Mesangial cell (primary cell): ENCODE measurements around the gene KLRC2. TPM values are rescaled to one million over a fixed set of nuclear protein-coding genes. Genes with fewer than 3 reads are reported as not detected.

ENCODE experiments used
- total RNA-seq: library from RNA; depleted of rRNA; stranded (reverse); fragments of >200 nt; gene quantifications from 2 replicates; pipeline ENCODE4 v1.2.3, GENCODE V29; 2015

KLRC2 gene
- total RNA-seq = not detected in 2 replicates

GRCh38 chr12:10435816-10436215 is at the start of gene KLRC2:
TSS of gene KLRC2 (minus strand) at chr12:10436010. CDS start at chr12:10435986, 24 bp downstream.

DNA sequence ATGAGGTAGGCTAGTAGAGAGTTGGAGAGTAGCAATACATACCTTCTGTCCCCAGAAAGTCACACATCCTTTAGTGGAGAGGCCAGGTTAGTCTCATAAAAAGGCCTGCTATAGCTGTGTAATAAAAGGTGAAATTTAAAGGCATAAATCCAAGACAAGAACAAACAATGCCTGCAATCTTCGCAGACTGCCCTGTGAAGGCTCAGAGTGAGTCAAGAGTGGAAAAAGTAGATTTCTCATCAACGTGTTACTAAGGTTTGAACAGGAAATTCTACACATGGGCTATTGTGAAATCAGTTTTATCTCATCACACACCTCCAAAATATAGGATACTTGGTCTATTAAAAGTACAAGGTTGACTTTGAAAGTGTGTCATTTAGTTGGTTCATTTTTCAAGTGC is 17.3 kb upstream of the KLRC2 start, which contains the start of gene KLRC1:
Gene KLRC1 (minus strand): TSS at position 222 of the 400 bp plus-strand sequence. CDS start 2,221 bp downstream, outside the sequence.

DNA sequence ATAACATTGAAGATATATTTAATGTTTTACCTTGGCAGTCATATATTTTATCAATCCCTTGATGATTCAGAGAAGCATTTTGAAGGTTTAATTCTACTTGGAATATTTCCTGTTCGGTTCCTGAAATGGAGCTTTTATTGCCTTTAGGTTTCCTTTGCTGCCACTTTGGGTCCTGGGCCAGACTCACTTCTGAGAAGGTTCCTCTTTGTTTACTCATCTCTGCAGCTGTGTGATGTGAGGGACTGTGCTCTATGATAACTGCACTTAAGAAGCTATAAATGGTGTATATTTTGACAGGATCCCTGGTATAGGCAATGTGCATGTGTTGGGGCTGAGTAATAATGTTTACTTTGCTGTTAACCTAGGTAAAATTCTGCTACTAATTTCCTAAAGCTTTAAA is 15.5 kb downstream of the KLRC2 start, which contains the start of gene KLRC3:
Gene KLRC3 (minus strand): TSS at position 262 of the 400 bp plus-strand sequence. CDS start 45 bp downstream, at position 217.

DNA sequence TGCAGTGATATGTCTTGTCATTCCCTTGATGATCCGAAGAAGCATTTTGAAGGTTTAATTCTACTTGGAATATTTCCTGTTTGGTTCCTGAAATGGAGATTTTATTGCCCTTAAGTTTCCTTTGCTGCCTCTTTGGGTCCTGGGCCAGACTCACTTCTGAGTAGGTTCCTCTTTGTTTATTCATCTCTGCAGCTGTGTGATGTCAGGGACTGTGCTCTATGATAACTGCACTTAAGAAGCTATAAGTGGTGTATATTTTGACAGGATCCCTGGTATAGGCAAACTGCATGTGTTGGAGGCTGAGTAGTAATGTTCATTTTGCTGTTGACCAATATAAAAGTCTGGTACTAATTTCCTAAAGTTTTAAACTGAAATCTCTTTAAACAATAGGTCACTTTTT is 26.4 kb downstream of the KLRC2 start, which contains the start of gene KLRC4:
Gene KLRC4 (minus strand): TSS at position 366 of the 400 bp plus-strand sequence. CDS start 182 bp downstream, at position 184.

GRCh38 chr12:10389904-10390303 is 45.9 kb downstream of the KLRC2 start, which contains the start of gene KLRK1:
TSS of gene KLRK1 (minus strand) at chr12:10390041. CDS start at chr12:10388810, 1,231 bp downstream.

Other genes with a start within 250 kb of the KLRC2 start
- gene GABARAPL1, start 223.1 kb downstream of the KLRC2 start, total RNA-seq = 21.0 and 94.1 TPM in 2 replicates
- 0.13 TPM in 1 of 2 replicates, not detected in the other for gene KLRD1, start 128.1 kb downstream of the KLRC2 start, total RNA-seq
- 0.16 TPM in 1 of 2 replicates, not detected in the other for gene KLRK1, start 46.0 kb downstream of the KLRC2 start, total RNA-seq
- 0.16 TPM in 1 of 2 replicates, not detected in the other for gene KLRC4, start 26.3 kb downstream of the KLRC2 start, total RNA-seq
- 0.13 TPM in 1 of 2 replicates, not detected in the other for gene KLRC3, start 15.4 kb downstream of the KLRC2 start, total RNA-seq
- gene KLRC1, start 17.4 kb upstream of the KLRC2 start, total RNA-seq = not detected in 2 replicates
- gene EIF2S3B, start 69.9 kb upstream of the KLRC2 start, total RNA-seq = 0.38 and 5.4 TPM in 2 replicates
- 9.4 and 19.7 TPM in 2 replicates for gene MAGOHB, start 177.6 kb upstream of the KLRC2 start, total RNA-seq
- 0.25 and 1.3 TPM in 2 replicates for gene STYK1, start 238.0 kb upstream of the KLRC2 start, total RNA-seq